Epithelial cell of prostate (primary cell): ENCODE measurements around the gene MEAF6.
"Not testable (repeated sequence)": the region's sequence is repeated elsewhere in the genome, so short reads cannot be mapped to it uniquely, and the experiment has no call there.

Experiments used
- DNase-seq: peaks from one replicate; pipeline ENCODE4 v3.0.0-alpha.2; 2011; ENCODE audit warnings: low read depth, low spot score
- H3K27ac ChIP-seq: fragments of 450-650 bp; 2 replicates; pipeline ENCODE4 v1.5.1; 2017; ENCODE audit warnings: mild to moderate bottlenecking

MEAF6 gene

GRCh38 chr1:37514350-37515184 lies at the start of gene MEAF6:
Gene MEAF6, minus strand, starts transcription at chr1:37514766. Its CDS starts 20 bp downstream, at chr1:37514746.
- DNase-seq = no peak
- H3K27ac ChIP-seq = peak within 1 kb of the TSS; percentile 85

GRCh38 chr1:37562984-37563383 lies 48.4 kb upstream of the MEAF6 start:
- peak overlapping the region; percentile 33 for H3K27ac ChIP-seq
- no peak for DNase-seq

DNA sequence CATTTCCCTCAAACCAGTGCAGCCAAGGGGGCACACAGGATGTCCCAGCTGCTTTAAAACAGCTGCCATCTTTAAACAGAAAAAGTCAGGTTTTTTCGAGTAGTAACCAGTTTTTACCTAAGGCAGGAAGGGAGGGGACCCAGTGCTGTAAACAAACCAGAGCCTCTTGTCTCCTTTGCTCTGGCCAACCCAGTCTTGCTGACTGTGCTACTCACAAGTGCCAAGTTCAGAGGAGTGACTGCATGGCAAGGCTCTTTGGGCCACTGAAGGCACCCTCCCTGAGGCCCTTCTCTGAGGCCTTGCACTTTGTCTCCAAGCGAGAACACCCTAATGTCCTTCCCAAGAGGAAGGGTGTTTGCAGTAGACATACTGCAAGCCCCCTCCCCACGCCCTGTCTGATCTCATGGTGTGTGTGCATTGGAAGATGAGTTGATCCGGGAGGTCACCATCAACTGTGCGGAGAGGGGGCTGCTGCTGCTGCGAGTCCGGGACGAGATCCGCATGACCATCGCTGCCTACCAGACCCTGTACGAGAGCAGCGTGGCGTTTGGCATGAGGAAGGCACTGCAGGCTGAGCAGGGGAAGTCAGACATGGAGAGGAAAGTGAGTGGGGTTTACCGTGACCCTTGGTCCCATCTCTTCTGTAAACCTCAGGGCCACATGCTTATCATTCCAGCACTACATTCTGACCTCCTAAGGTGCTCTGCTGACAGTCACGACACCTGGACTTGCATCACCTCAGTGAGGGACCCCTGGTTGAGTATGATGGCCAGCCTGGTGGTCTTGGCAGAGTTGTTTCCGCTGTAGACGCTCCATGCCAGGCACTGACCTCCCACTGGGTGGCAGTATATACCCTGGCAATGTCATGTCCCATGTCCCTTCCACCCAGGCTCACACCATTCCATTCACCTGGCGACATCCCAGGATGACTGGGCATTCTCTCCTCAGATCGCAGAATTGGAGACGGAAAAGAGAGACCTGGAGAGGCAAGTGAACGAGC lies 46.9 kb upstream of the MEAF6 start:
- DNase-seq = no peak
- no peak overlapping the region for H3K27ac ChIP-seq

GRCh38 chr1:37560401-37561132 lies 46.0 kb upstream of the MEAF6 start:
- DNase-seq = no peak
- no peak overlapping the region for H3K27ac ChIP-seq

DNA sequence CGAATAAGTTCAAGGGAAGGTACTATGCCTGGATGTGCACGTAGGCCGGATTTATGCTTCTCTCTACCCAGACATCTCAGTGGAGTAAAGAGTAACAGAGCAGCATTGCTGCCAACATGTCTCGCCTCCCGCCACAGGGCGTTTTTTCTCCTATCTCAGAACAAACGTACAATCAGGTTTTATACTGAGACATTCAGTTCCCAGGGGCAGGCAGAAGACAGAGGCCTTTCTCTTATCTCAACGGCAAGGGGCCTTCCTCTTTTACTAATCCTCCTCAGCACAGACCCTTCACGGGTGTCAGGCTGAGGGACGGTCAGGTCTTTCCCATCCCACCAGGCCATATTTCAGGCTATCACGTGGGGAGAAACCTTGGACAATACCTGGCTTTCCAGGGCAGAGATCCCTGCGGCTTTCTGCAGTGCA lies 45.4 kb upstream of the MEAF6 start:
- H3K27ac ChIP-seq, DNase-seq: not testable (repeated sequence)

DNA sequence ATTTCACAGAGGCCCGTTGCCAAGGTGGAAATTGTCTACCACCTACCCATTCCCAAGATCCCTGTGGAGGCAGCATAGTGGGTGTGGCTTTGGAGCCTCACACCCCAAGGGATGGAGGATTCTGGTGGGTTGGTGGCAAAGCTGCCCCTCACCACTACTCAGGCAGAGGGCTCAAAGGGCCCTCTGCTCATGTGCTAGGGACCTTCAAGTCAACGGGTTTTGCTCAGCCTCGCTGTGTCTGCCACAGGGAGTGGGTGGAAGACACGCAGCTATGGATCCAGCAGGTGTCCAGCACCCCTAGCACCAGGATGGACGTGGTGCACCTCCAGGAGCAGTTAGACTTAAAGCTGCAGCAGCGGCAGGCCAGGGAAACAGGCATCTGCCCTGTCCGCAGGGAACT lies 44.5 kb upstream of the MEAF6 start:
- no peak overlapping the region for H3K27ac ChIP-seq
- no peak for DNase-seq

- DNase-seq = no peak
- H3K27ac ChIP-seq = no peak overlapping the region
Measured at GRCh38 chr1:37558411-37558810, 43.8 kb upstream of the MEAF6 start.

GRCh38 chr1:37557402-37557801 lies 42.8 kb upstream of the MEAF6 start:
- no peak for DNase-seq

DNA sequence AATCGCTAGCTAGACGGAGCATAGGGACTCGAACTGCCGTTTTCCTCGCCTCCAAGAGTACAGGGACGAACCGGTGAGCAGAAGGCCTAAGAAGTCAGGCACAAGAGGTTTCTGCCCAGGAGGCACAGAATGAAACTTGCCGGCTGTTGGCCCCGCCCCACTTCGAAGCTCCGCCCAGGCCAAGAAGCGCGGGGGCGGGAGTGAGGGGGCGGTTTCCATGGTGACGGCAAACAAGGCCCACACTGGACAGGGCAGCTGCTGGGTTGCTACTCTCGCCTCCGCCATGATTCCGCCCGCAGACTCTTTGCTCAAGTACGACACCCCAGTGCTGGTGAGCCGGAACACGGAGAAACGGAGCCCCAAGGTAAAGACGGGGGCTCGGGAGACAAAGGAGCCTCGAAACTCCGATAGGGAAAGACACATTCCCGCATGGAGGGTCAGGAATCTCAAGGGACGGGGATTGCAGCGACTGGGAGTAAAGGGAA lies 42.2 kb upstream of the MEAF6 start, which contains the start of gene DNALI1:
TSS of gene DNALI1 (plus strand) at position 229 of the 485 bp plus-strand sequence. CDS start at position 284, 55 bp downstream.
- no peak within 1 kb of the TSS for H3K27ac ChIP-seq
- DNase-seq = no peak

More at GRCh38 chr1:37557402-37557801, 42.8 kb upstream of the MEAF6 start:
- no peak overlapping the region for H3K27ac ChIP-seq

GRCh38 chr1:37553927-37554808 lies 39.6 kb upstream of the MEAF6 start, which contains the start of gene SNIP1:
Gene SNIP1, minus strand, starts transcription at chr1:37554293. Its CDS starts 64 bp downstream, at chr1:37554229.
- H3K27ac ChIP-seq = peak within 1 kb of the TSS; percentile 76
- DNase-seq = peak; percentile 64

- peak overlapping the region; percentile 76 for H3K27ac ChIP-seq
- no peak for DNase-seq
Measured at GRCh38 chr1:37553598-37553926, 39.0 kb upstream of the MEAF6 start.

- H3K27ac ChIP-seq = peak overlapping the region; percentile 12
- DNase-seq = no peak
Measured at GRCh38 chr1:37549341-37549740, 34.8 kb upstream of the MEAF6 start.

DNA sequence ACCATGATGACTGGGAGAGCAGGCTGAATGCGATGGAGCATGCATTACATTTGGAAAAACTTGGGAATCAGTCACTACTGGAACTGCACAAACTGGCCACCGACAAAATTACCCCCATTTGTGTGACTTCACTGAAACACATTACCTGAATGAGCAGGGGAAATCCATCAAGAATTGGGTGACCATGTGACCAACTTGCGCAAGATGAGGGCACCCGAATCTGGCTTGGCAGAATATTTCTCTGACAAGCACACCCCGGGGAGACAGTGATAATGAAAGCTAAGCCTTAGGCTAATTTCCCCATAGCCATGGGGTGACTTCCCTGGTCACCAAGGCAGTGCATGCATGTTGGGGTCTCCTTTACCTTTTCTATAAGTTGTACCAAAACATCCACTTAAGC lies 30.5 kb upstream of the MEAF6 start:
- H3K27ac ChIP-seq = no peak overlapping the region
- no peak for DNase-seq

GRCh38 chr1:37544530-37544929 lies 30.0 kb upstream of the MEAF6 start:
- DNase-seq = no peak
- H3K27ac ChIP-seq = no peak overlapping the region

GRCh38 chr1:37540036-37540785 lies 25.6 kb upstream of the MEAF6 start:
- no peak for DNase-seq
- H3K27ac ChIP-seq = no peak overlapping the region

DNA sequence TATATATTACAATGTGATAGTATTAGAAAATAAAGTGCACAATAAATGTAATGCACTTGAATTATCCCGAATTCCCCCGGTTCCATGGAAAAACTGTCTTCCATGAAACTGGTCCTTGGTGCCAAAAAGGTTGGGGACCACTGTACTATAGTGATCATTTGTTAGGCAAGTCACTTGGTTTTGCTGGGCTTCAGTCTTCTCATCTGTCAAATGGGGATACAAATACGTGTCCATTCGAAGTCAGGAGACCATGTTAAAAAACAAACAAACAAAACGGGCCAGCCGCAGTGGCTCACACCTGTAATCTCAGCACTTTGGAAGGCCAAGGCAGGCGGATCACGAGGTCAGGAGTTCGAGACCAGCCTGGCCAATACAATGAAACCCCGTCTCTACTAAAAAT lies 24.6 kb upstream of the MEAF6 start:
- H3K27ac ChIP-seq, DNase-seq: not testable (repeated sequence)

GRCh38 chr1:37537378-37537777 lies 22.8 kb upstream of the MEAF6 start:
- DNase-seq = peak; percentile 61
- peak overlapping the region; percentile 90 for H3K27ac ChIP-seq
